ENCODE data around the gene KIF14.

KIF14 gene

DNA sequence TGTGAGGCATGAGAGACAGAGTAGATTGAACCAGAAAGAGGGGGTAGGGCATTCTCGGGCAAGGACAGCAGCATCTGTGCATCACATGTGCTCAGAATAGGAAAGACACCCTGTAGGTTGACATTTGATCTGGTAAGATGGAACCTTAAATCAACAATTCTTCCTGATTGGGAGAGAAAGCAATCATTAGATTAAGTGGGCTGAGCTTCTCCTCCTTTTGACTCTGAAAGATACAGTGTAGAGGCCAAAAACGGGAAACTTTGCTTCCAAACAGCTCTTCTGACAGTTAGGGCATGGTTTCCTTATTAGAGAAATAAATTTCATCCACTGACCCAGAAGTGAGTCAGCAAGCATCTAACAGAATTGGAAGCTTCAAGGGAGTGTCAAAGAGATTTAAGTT is 9.7 kb downstream of the KIF14 start:
- no peak for DNase-seq
- H3K4me3 ChIP-seq (ENCODE audit: low read depth, low read length) = no peak overlapping the region
- in situ Hi-C loops (cut with HindIII; ENCODE audit: low pct_ligation_motif_present, low sequenced_read_pairs) = no loop called here
- H3K27me3 ChIP-seq (replicated peaks) = no peaks in the 10 kb centered on the region
- TF ChIP-seq, protein P1, sequence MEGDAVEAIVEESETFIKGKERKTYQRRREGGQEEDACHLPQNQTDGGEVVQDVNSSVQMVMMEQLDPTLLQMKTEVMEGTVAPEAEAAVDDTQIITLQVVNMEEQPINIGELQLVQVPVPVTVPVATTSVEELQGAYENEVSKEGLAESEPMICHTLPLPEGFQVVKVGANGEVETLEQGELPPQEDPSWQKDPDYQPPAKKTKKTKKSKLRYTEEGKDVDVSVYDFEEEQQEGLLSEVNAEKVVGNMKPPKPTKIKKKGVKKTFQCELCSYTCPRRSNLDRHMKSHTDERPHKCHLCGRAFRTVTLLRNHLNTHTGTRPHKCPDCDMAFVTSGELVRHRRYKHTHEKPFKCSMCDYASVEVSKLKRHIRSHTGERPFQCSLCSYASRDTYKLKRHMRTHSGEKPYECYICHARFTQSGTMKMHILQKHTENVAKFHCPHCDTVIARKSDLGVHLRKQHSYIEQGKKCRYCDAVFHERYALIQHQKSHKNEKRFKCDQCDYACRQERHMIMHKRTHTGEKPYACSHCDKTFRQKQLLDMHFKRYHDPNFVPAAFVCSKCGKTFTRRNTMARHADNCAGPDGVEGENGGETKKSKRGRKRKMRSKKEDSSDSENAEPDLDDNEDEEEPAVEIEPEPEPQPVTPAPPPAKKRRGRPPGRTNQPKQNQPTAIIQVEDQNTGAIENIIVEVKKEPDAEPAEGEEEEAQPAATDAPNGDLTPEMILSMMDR (IDR thresholded peaks at IDR 0.05; ENCODE audit: low read depth, low read length, missing control alignments) = no peak
- no peaks in the 10 kb centered on the region for H3K36me3 ChIP-seq (replicated peaks)
- no peak overlapping the region for H3K27ac ChIP-seq

- H3K27me3 ChIP-seq (replicated peaks) = no peaks in the 10 kb centered on the region
- in situ Hi-C loops (cut with HindIII; ENCODE audit: low pct_ligation_motif_present, low sequenced_read_pairs) = no loop called here
- no peaks in the 10 kb centered on the region for H3K36me3 ChIP-seq (replicated peaks)
- no peak overlapping the region for H3K4me3 ChIP-seq (ENCODE audit: low read depth, low read length)
- TF ChIP-seq, protein P1 (IDR thresholded peaks at IDR 0.05; ENCODE audit: low read depth, low read length, missing control alignments) = no peak
- H3K27ac ChIP-seq = no peak overlapping the region
- DNase-seq = no peak
Observed at GRCh38 chr1:200602632-200603031, 17.9 kb downstream of the KIF14 start.

GRCh38 chr1:200590001-200590400 is 30.6 kb downstream of the KIF14 start:
- TF ChIP-seq, protein P1 (IDR thresholded peaks at IDR 0.05; ENCODE audit: low read depth, low read length, missing control alignments) = no peak
- Histone ChIP-seq H3K27me3 (replicated peaks) (no peaks in the 10 kb centered on the region), H3K27ac (no peak overlapping the region), H3K4me3 (ENCODE audit: low read depth, low read length) (no peak overlapping the region), H3K36me3 (replicated peaks) (no peaks in the 10 kb centered on the region)
- in situ Hi-C loops (cut with HindIII; ENCODE audit: low pct_ligation_motif_present, low sequenced_read_pairs) = no loop called here
- no peak for DNase-seq

DNA sequence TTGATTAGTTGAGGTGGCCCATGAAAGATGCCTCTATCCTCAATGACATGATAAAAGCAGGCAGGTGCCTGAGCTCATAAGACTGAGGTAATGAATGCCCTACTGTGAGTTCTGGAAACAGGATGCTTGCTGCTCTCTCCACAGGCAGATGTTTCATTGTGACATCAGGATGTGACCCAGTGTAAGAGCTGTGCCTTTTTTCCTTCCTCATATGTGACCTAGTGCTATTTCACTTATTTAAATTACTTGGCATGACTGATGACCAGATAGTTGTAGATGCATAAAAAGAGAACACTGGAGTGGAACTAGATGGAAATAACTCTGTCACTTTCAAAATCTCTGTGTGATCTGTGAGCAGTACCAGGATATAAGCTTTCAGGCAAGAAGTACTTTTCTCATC is 31.9 kb downstream of the KIF14 start:
- no peak for DNase-seq
- Histone ChIP-seq H3K36me3 (replicated peaks) (no peaks in the 10 kb centered on the region), H3K27ac (no peak overlapping the region), H3K27me3 (replicated peaks) (no peaks in the 10 kb centered on the region), H3K4me3 (ENCODE audit: low read depth, low read length) (no peak overlapping the region)
- TF ChIP-seq, protein P1 (IDR thresholded peaks at IDR 0.05; ENCODE audit: low read depth, low read length, missing control alignments) = no peak
- in situ Hi-C loops (cut with HindIII; ENCODE audit: low pct_ligation_motif_present, low sequenced_read_pairs) = no loop called here

GRCh38 chr1:200564319-200564718 is 56.2 kb downstream of the KIF14 start:
- H3K36me3 ChIP-seq (replicated peaks) = no peaks in the 10 kb centered on the region
- in situ Hi-C loops (cut with HindIII; ENCODE audit: low pct_ligation_motif_present, low sequenced_read_pairs) = no loop called here
- DNase-seq = no peak
- H3K27me3 ChIP-seq (replicated peaks) = no peaks in the 10 kb centered on the region
- H3K4me3 ChIP-seq (ENCODE audit: low read depth, low read length) = no peak overlapping the region
- TF ChIP-seq, protein P1 (IDR thresholded peaks at IDR 0.05; ENCODE audit: low read depth, low read length, missing control alignments) = no peak
- H3K27ac ChIP-seq = no peak overlapping the region

- no peak for DNase-seq
- TF ChIP-seq, protein P1 (IDR thresholded peaks at IDR 0.05; ENCODE audit: low read depth, low read length, missing control alignments) = no peak
- no peak overlapping the region for H3K27ac ChIP-seq
- H3K4me3 ChIP-seq (ENCODE audit: low read depth, low read length) = no peak overlapping the region
- H3K27me3 ChIP-seq (replicated peaks) = no peaks in the 10 kb centered on the region
- in situ Hi-C loops (cut with HindIII; ENCODE audit: low pct_ligation_motif_present, low sequenced_read_pairs) = no loop called here
- H3K36me3 ChIP-seq (replicated peaks) = no peaks in the 10 kb centered on the region
Observed at GRCh38 chr1:200561856-200562214, 58.7 kb downstream of the KIF14 start.
